Keratinocyte (primary cell): ENCODE results near the gene AK8. TPM values are rescaled to one million over a fixed set of nuclear protein-coding genes. Genes with fewer than 3 reads are reported as not detected.

ENCODE experiments used
- DNase-seq: peaks from one replicate; pipeline ENCODE4 v3.0.0-alpha.2; 2011; ENCODE audit warnings: low read depth, missing footprints, low spot score
- FAIRE-seq: peaks from 2 replicates; lab custom pipeline; 2011; peaks lifted over from hg19 to GRCh38; lab: Jason Lieb, UNC
- H2AFZ ChIP-seq: 2 replicates; pipeline ENCODE4 v1.6.0; 2012; ENCODE audit warnings: low read length, control low read depth, inconsistent platforms; ENCODE audit not compliant: control insufficient read depth
- H3K27ac ChIP-seq: 2 replicates; pipeline ENCODE4 v1.5.1; 2011; ENCODE audit warnings: low read length; ENCODE audit not compliant: control insufficient read depth, insufficient read depth
- H3K27me3 ChIP-seq: 3 replicates; pipeline ENCODE4 v1.6.0; 2011; ENCODE audit warnings: low read length; ENCODE audit not compliant: control insufficient read depth, insufficient read depth; ENCODE audit errors: extremely low read depth
- H3K36me3 ChIP-seq, 2 experiments: 2 replicates in 1 of 2; 3 replicates in 1 of 2; pipeline ENCODE4 v1.5.1; 2011; ENCODE audit warnings: low read length in 2 of 2, mild to moderate bottlenecking in 1 of 2; ENCODE audit not compliant: control insufficient read depth in 2 of 2, insufficient read depth in 2 of 2; ENCODE audit errors: extremely low read depth in 1 of 2
- H3K4me1 ChIP-seq: 3 replicates; pipeline ENCODE4 v1.5.1; 2011; ENCODE audit warnings: low read length; ENCODE audit not compliant: control insufficient read depth, insufficient read depth; ENCODE audit errors: extremely low read depth
- H3K4me2 ChIP-seq: 3 replicates; pipeline ENCODE4 v1.6.0; 2011; ENCODE audit warnings: low read depth, low read length; ENCODE audit not compliant: control insufficient read depth, insufficient read depth; ENCODE audit errors: extremely low read depth
- H3K4me3 ChIP-seq, 3 experiments: fragments of 200-600 bp in 1 of 3; sonication (generic) in 1 of 3; 2 replicates in 2 of 3; 3 replicates in 1 of 3; pipeline ENCODE4 v1.5.1; 2011 to 2016; ENCODE audit warnings: low read length in 3 of 3, mild to moderate bottlenecking in 3 of 3, control low read depth in 2 of 3, inconsistent platforms in 1 of 3, low read depth in 1 of 3, mixed read lengths in 1 of 3, mixed run types in 1 of 3, moderate library complexity in 1 of 3; ENCODE audit not compliant: control insufficient read depth in 2 of 3, insufficient read depth in 2 of 3; ENCODE audit errors: extremely low read depth in 1 of 3
- H3K79me2 ChIP-seq: 2 replicates; pipeline ENCODE4 v1.6.0; 2012; ENCODE audit warnings: low read length; ENCODE audit not compliant: control insufficient read depth, insufficient read depth
- H3K9ac ChIP-seq: 3 replicates; pipeline ENCODE4 v1.6.0; 2011; ENCODE audit warnings: low read length; ENCODE audit not compliant: control insufficient read depth, insufficient read depth; ENCODE audit errors: extremely low read depth
- H3K9me1 ChIP-seq: 3 replicates; pipeline ENCODE4 v1.6.0; 2011; ENCODE audit warnings: low read length; ENCODE audit not compliant: control insufficient read depth, insufficient read depth; ENCODE audit errors: extremely low read depth
- H3K9me3 ChIP-seq: 2 replicates; pipeline ENCODE4 v1.5.1; 2012; ENCODE audit warnings: low read depth, low read length; ENCODE audit not compliant: control insufficient read depth
- H4K20me1 ChIP-seq: 3 replicates; pipeline ENCODE4 v1.6.0; 2011; ENCODE audit warnings: low read length; ENCODE audit not compliant: control insufficient read depth, insufficient read depth; ENCODE audit errors: extremely low read depth
- EZH2 ChIP-seq: IDR thresholded peaks from one replicate; pipeline ENCODE4 v1.6.1; 2012; ENCODE audit warnings: inconsistent platforms, mild to moderate bottlenecking, low read length, moderate library complexity
- dilution Hi-C: fragments of 300-500 bp; cut with MboI; formaldehyde crosslinking; loops from one replicate; pipeline ENCODE4 v1.7.0; 2020; ENCODE audit warnings: low sequenced_read_pairs; ENCODE audit not compliant: extremely low pct_ligation_motif_present
- polyA plus RNA-seq, 5 experiments: library from polyadenylated mRNA; depleted of rRNA in 3 of 5; stranded (reverse) in 3 of 5; stranded (forward) in 1 of 5; unstranded in 1 of 5; fragments of >200 nt; gene quantifications; 1 replicate in 1 of 5; 2 replicates in 3 of 5; 3 replicates in 1 of 5; pipeline versions ENCODE4 v1.2.1 to v1.2.3, GENCODE V29; 2011 to 2012; ENCODE audit warnings: missing spikeins in 2 of 5, low read depth in 1 of 5, low replicate concordance in 1 of 5
- TF ChIP-seq, protein P1 (sequence below), 3 experiments: IDR thresholded peaks in 1 of 3; conservative IDR thresholded peaks in 1 of 3; optimal IDR thresholded peaks in 1 of 3; 2 replicates in 2 of 3; 3 replicates in 1 of 3; pipeline versions ENCODE3 to v1.5.1; 2011; ENCODE audit warnings: low read length in 3 of 3, mild to moderate bottlenecking in 3 of 3, moderate library complexity in 2 of 3, control low read depth in 1 of 3, inconsistent platforms in 1 of 3; ENCODE audit not compliant: insufficient read depth in 2 of 3; ENCODE audit errors: extremely low read depth in 1 of 3

Gene AK8
- polyA plus RNA-seq, 1 donor (not counting 4 experiments of a cell fraction or from before 2014, with no cell fraction given): 0.24 TPM

DNA sequence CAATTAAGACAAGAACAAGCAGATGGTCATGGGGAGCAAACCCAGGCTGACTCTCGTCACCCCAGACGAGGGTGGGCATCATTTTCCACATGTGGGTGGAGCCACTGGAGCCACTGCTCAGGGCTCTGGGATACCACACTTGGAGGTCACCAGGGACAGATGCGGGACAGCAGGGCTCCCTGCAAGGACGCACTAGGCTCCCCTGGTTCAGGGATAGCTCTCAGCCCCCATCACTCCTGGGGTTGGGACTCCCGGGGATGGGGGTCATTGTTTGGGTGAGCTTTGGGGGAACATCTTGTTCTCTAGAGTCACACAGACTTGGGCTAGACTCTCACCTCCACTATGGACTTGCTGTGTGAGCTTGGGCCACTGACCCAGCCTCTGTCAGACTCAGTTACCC lies 150.0 kb downstream of the AK8 start:
- TF ChIP-seq, protein P1, sequence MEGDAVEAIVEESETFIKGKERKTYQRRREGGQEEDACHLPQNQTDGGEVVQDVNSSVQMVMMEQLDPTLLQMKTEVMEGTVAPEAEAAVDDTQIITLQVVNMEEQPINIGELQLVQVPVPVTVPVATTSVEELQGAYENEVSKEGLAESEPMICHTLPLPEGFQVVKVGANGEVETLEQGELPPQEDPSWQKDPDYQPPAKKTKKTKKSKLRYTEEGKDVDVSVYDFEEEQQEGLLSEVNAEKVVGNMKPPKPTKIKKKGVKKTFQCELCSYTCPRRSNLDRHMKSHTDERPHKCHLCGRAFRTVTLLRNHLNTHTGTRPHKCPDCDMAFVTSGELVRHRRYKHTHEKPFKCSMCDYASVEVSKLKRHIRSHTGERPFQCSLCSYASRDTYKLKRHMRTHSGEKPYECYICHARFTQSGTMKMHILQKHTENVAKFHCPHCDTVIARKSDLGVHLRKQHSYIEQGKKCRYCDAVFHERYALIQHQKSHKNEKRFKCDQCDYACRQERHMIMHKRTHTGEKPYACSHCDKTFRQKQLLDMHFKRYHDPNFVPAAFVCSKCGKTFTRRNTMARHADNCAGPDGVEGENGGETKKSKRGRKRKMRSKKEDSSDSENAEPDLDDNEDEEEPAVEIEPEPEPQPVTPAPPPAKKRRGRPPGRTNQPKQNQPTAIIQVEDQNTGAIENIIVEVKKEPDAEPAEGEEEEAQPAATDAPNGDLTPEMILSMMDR (optimal IDR thresholded peaks at IDR 0.05 in 1 of 3, IDR thresholded peaks at IDR 0.05 in 1 of 3, conservative IDR thresholded peaks at IDR 0.05 in 1 of 3; ENCODE audit: extremely low read depth in 1 of 3, insufficient read depth in 2 of 3, low read length in 3 of 3): no peak
- TF ChIP-seq EZH2: no peak
- H2AFZ ChIP-seq: no peak overlapping the region
- H3K9me3 ChIP-seq: no peaks in the 10 kb centered on the region
- peaks cover 21% of the 10 kb centered on the region for H3K4me1 ChIP-seq
- no peaks in the 10 kb centered on the region for H3K9me1 ChIP-seq
- no peaks in the 10 kb centered on the region for H3K36me3 ChIP-seq
- no peak for FAIRE-seq
- H3K4me2 ChIP-seq: no peak overlapping the region
- peaks cover 35% of the 10 kb centered on the region for H3K27me3 ChIP-seq
- no peak overlapping the region for H3K9ac ChIP-seq
- DNase-seq: no peak
- H4K20me1 ChIP-seq: no peaks in the 10 kb centered on the region
- H3K4me3 ChIP-seq: no peak overlapping the region
- dilution Hi-C loops: no loop called here
- no peak overlapping the region for H3K27ac ChIP-seq
- H3K79me2 ChIP-seq: no peaks in the 10 kb centered on the region

DNA sequence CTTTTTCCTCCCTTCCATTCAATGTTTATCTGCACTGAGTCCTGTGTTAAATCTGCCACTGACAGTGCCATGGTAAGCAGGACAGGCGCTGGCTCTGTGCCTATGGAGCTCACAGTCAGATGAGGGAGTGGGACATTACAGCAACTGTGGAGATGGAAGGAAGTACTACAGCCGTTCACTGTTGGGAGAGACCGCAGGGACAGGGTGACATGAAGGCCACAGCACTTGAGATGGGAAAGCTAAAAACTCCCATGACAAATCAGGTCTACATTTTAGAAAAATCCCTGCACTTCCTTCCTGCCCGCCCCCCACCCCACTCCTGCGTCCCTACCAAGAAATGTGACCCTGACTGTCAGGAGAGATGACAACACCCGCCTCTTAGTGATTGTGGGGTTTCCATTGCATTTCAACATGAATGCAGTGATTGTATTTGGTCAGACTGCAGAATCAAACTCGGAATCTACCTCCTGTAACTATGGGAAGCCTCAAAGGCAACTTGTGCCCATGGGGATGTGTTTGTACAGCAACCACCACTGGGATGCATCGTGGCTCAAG lies 151.4 kb downstream of the AK8 start:
- Histone ChIP-seq H3K4me2 (no peak overlapping the region), H3K27ac (no peak overlapping the region), H3K4me1 (peaks cover 21% of the 10 kb centered on the region), H3K36me3 (no peaks in the 10 kb centered on the region), H3K79me2 (no peaks in the 10 kb centered on the region), H3K9ac (no peak overlapping the region), H3K4me3 (no peak overlapping the region), H4K20me1 (no peaks in the 10 kb centered on the region), H2AFZ (no peak overlapping the region), H3K27me3 (peaks cover 32% of the 10 kb centered on the region), H3K9me3 (no peaks in the 10 kb centered on the region), H3K9me1 (no peaks in the 10 kb centered on the region)
- no peak for DNase-seq
- dilution Hi-C loops: no loop called here
- TF ChIP-seq, protein P1 (optimal IDR thresholded peaks at IDR 0.05 in 1 of 3, IDR thresholded peaks at IDR 0.05 in 1 of 3, conservative IDR thresholded peaks at IDR 0.05 in 1 of 3; ENCODE audit: extremely low read depth in 1 of 3, insufficient read depth in 2 of 3, low read length in 3 of 3): no peak
- no peak for TF ChIP-seq EZH2
- FAIRE-seq: no peak
